Osteoblast (primary cell): ENCODE measurements around the gene ELF1. TPM values are rescaled to one million over a fixed set of nuclear protein-coding genes. Genes with fewer than 3 reads are reported as not detected.
"Not testable (repeated sequence)": the region's sequence is repeated elsewhere in the genome, so short reads cannot be mapped to it uniquely, and the experiment has no call there.

ENCODE experiments used
- DNase-seq: peaks from one replicate; pipeline ENCODE4 v3.0.0; 2011; ENCODE audit warnings: low spot score, mixed read lengths; ENCODE audit not compliant: insufficient read length; ENCODE audit errors: missing footprints
- H2AFZ ChIP-seq: 2 replicates; pipeline ENCODE4 v1.6.0; 2011; ENCODE audit warnings: mild to moderate bottlenecking, low read length
- H3K27ac ChIP-seq: 2 replicates; pipeline ENCODE4 v1.5.1; 2011; ENCODE audit warnings: mild to moderate bottlenecking, low read depth, low read length, moderate library complexity
- H3K27me3 ChIP-seq: 2 replicates; pipeline ENCODE4 v1.6.0; 2012; ENCODE audit warnings: mild to moderate bottlenecking, control low read depth, inconsistent platforms, low read length, moderate library complexity; ENCODE audit not compliant: insufficient read depth
- H3K36me3 ChIP-seq: 2 replicates; pipeline ENCODE4 v1.5.1; 2011; ENCODE audit warnings: mild to moderate bottlenecking, low read length, control low read depth, moderate library complexity; ENCODE audit not compliant: insufficient read depth
- H3K4me1 ChIP-seq: 2 replicates; pipeline ENCODE4 v1.5.1; 2011; ENCODE audit warnings: mild to moderate bottlenecking, low read length, control low read depth, moderate library complexity; ENCODE audit not compliant: insufficient read depth
- H3K4me2 ChIP-seq: 2 replicates; pipeline ENCODE4 v1.6.0; 2011; ENCODE audit warnings: mild to moderate bottlenecking, low read length; ENCODE audit not compliant: insufficient read depth
- H3K4me3 ChIP-seq: fragments of 200-600 bp; sonication (generic); 3 replicates; pipeline ENCODE4 v1.5.1; 2012; ENCODE audit warnings: mild to moderate bottlenecking, low read length, inconsistent platforms; ENCODE audit not compliant: insufficient read depth
- H3K79me2 ChIP-seq: 2 replicates; pipeline ENCODE4 v1.6.0; 2012; ENCODE audit warnings: mild to moderate bottlenecking, low read length, control low read depth, inconsistent platforms; ENCODE audit not compliant: insufficient read depth
- H3K9me3 ChIP-seq: 2 replicates; pipeline ENCODE4 v1.5.1; 2011; ENCODE audit warnings: low read depth, low read length, control low read depth
- H4K20me1 ChIP-seq: 2 replicates; pipeline ENCODE4 v1.6.0; 2012; ENCODE audit warnings: mild to moderate bottlenecking, low read length, control low read depth; ENCODE audit not compliant: insufficient read depth
- total RNA-seq: library from RNA; depleted of rRNA; stranded (reverse); fragments of >200 nt; gene quantifications from 2 replicates; pipeline ENCODE4 v1.2.3, GENCODE V29; 2012
- TF ChIP-seq, protein P1 (sequence below): IDR thresholded peaks from 2 replicates; pipeline ENCODE4 v1.5.1; 2011; ENCODE audit warnings: mild to moderate bottlenecking, low read depth, low read length, moderate library complexity; ENCODE audit errors: extremely low read depth

ELF1 gene
- total RNA-seq, 1 donor: 63.0 TPM

- TF ChIP-seq, protein P1, sequence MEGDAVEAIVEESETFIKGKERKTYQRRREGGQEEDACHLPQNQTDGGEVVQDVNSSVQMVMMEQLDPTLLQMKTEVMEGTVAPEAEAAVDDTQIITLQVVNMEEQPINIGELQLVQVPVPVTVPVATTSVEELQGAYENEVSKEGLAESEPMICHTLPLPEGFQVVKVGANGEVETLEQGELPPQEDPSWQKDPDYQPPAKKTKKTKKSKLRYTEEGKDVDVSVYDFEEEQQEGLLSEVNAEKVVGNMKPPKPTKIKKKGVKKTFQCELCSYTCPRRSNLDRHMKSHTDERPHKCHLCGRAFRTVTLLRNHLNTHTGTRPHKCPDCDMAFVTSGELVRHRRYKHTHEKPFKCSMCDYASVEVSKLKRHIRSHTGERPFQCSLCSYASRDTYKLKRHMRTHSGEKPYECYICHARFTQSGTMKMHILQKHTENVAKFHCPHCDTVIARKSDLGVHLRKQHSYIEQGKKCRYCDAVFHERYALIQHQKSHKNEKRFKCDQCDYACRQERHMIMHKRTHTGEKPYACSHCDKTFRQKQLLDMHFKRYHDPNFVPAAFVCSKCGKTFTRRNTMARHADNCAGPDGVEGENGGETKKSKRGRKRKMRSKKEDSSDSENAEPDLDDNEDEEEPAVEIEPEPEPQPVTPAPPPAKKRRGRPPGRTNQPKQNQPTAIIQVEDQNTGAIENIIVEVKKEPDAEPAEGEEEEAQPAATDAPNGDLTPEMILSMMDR: no peak
- H3K4me3 ChIP-seq: no peak overlapping the region
- H3K27ac ChIP-seq: no peak overlapping the region
- H4K20me1 ChIP-seq: no peaks in the 10 kb centered on the region
- no peak for DNase-seq
- peaks cover 2% of the 10 kb centered on the region for H3K79me2 ChIP-seq
- H3K36me3 ChIP-seq: peaks cover 15% of the 10 kb centered on the region
- no peak overlapping the region for H3K4me2 ChIP-seq
- no peak overlapping the region for H2AFZ ChIP-seq
- H3K27me3 ChIP-seq: no peaks in the 10 kb centered on the region
- no peaks in the 10 kb centered on the region for H3K9me3 ChIP-seq
- no peaks in the 10 kb centered on the region for H3K4me1 ChIP-seq
Measured at GRCh38 chr13:40933508-40934204, 85.5 kb downstream of the ELF1 start.

GRCh38 chr13:40932252-40932651 is 86.9 kb downstream of the ELF1 start:
- no peaks in the 10 kb centered on the region for H3K27me3 ChIP-seq
- H3K79me2 ChIP-seq: peaks cover 2% of the 10 kb centered on the region
- TF ChIP-seq, protein P1: no peak
- H3K4me3 ChIP-seq: no peak overlapping the region
- DNase-seq: no peak
- H3K4me1 ChIP-seq: no peaks in the 10 kb centered on the region
- H3K27ac ChIP-seq: no peak overlapping the region
- H3K36me3 ChIP-seq: peaks cover 15% of the 10 kb centered on the region
- no peak overlapping the region for H3K4me2 ChIP-seq
- H3K9me3 ChIP-seq: no peaks in the 10 kb centered on the region
- H4K20me1 ChIP-seq: no peaks in the 10 kb centered on the region
- H2AFZ ChIP-seq: no peak overlapping the region

DNA sequence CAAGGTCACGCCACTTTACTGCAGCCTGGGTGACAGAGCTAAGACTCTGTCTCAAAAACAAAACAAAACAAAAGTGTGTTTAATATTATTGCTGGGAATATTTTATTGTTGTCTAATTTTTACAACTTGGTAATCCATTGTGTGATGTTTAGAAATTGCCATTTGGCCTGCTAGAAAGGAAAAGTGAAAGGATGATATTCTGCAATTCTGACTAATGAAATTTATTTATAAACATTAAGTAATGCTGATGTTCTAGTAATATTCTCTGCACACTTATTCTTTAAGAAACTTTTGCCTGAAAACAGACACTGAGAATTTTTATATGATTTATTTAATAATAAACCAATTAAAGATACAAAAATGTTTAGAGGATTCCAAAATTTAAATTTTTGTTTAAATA is 87.4 kb downstream of the ELF1 start:
- Histone ChIP-seq H3K79me2 (peaks cover 2% of the 10 kb centered on the region), H3K36me3 (peaks cover 15% of the 10 kb centered on the region), H3K4me2 (no peak overlapping the region), H3K27me3 (no peaks in the 10 kb centered on the region), H4K20me1 (no peaks in the 10 kb centered on the region), H3K27ac (no peak overlapping the region), H3K4me1 (no peaks in the 10 kb centered on the region), H2AFZ (no peak overlapping the region), H3K4me3 (no peak overlapping the region), H3K9me3 (no peaks in the 10 kb centered on the region)
- TF ChIP-seq, protein P1: no peak
- DNase-seq: no peak

- H2AFZ ChIP-seq, H3K4me1 ChIP-seq, H3K4me2 ChIP-seq, DNase-seq, H3K9me3 ChIP-seq, H3K4me3 ChIP-seq, H3K79me2 ChIP-seq, H3K27ac ChIP-seq, H4K20me1 ChIP-seq, H3K27me3 ChIP-seq: not testable (repeated sequence)
- H3K36me3 ChIP-seq: peaks cover 15% of the 10 kb centered on the region
Measured at GRCh38 chr13:40929883-40930282, 89.2 kb downstream of the ELF1 start.
